Fibroblast of villous mesenchyme (primary cell): Measurements from ENCODE around the gene B4GALT2. TPM values are rescaled to one million over a fixed set of nuclear protein-coding genes. Genes with fewer than 3 reads are reported as not detected.
A peak's percentile ranks its signal among the peaks of the same experiment; 100 is the strongest.

Source experiments
- DNase-seq: peaks from one replicate; pipeline ENCODE4 v3.0.0-alpha.2; 2010; ENCODE audit warnings: low read depth
- H3K4me3 ChIP-seq: 2 replicates; pipeline ENCODE4 v1.5.1; 2011; ENCODE audit warnings: low read depth, mild to moderate bottlenecking, low read length
- CTCF ChIP-seq: IDR thresholded peaks from 2 replicates; pipeline ENCODE4 v1.5.1; 2012; ENCODE audit warnings: low read depth, mild to moderate bottlenecking, low read length; ENCODE audit not compliant: insufficient read depth
- total RNA-seq: library from RNA; depleted of rRNA; stranded (reverse); fragments of >200 nt; gene quantifications from 2 replicates; pipeline ENCODE4 v1.2.3, GENCODE V29; 2012

Gene B4GALT2
- total RNA-seq, 1 donor, result 57.4 TPM

GRCh38 chr1:44025816-44026215 is 46.8 kb downstream of the B4GALT2 start:
- H3K4me3 ChIP-seq, result no peak overlapping the region
- DNase-seq, result no peak
- no peak for TF ChIP-seq CTCF

GRCh38 chr1:44027320-44027719 is 48.3 kb downstream of the B4GALT2 start:
- DNase-seq, result no peak
- no peak overlapping the region for H3K4me3 ChIP-seq
- TF ChIP-seq CTCF, result no peak

GRCh38 chr1:44029260-44029910 is 50.4 kb downstream of the B4GALT2 start:
- DNase-seq, result no peak

GRCh38 chr1:44029911-44030604 is 51.0 kb downstream of the B4GALT2 start:
- TF ChIP-seq CTCF, result no peak

More at GRCh38 chr1:44029260-44029910, 50.4 kb downstream of the B4GALT2 start:
- no peak for TF ChIP-seq CTCF
- H3K4me3 ChIP-seq, result peak overlapping the region; percentile 87

GRCh38 chr1:44030605-44031251 is 51.7 kb downstream of the B4GALT2 start:
- H3K4me3 ChIP-seq, result peak overlapping the region; percentile 87
- DNase-seq, result peak; percentile 39
- TF ChIP-seq CTCF, result peak; percentile 30

More at GRCh38 chr1:44029911-44030604, 51.0 kb downstream of the B4GALT2 start:
- DNase-seq, result peak; percentile 92
- H3K4me3 ChIP-seq, result peak overlapping the region; percentile 87

- H3K4me3 ChIP-seq, result peak within 1 kb of the TSS; percentile 87
- DNase-seq, result peak; percentile 88
- TF ChIP-seq CTCF, result no peak
Observed at GRCh38 chr1:44031252-44032169, 52.5 kb downstream of the B4GALT2 start, which contains the start of gene SLC6A9. Gene SLC6A9 (minus strand): TSS chr1:44031462. CDS start chr1:44024277, 7,185 bp downstream.
